HG03108 (cell line): ENCODE data around the gene POMT1.
"Not testable (repeated sequence)": the region's sequence is repeated elsewhere in the genome, so short reads cannot be mapped to it uniquely, and the experiment has no call there.

Experiments
- ATAC-seq: cut with Tn5 transposase; IDR thresholded peaks from one replicate; pipeline ENCODE4 v1.9.1; 2021; ENCODE audit warnings: moderate library complexity; ENCODE audit not compliant: unreplicated experiment

POMT1 gene

GRCh38 chr9:131502781-131503625 is at the start of gene POMT1:
POMT1 (plus strand) TSS chr9:131502918; CDS start chr9:131504219, 1,301 bp downstream.
- peak; percentile 74 for ATAC-seq

- ATAC-seq: no peak
Observed at GRCh38 chr9:131454028-131454427, 48.7 kb upstream of the POMT1 start.

- not testable (repeated sequence) for ATAC-seq
Observed at GRCh38 chr9:131455655-131456054, 47.1 kb upstream of the POMT1 start.

GRCh38 chr9:131457746-131458145 is 45.0 kb upstream of the POMT1 start:
- no peak for ATAC-seq

GRCh38 chr9:131459056-131459455 is 43.7 kb upstream of the POMT1 start:
- ATAC-seq: no peak

GRCh38 chr9:131461166-131461565 is 41.6 kb upstream of the POMT1 start:
- ATAC-seq: no peak

GRCh38 chr9:131464354-131465000 is 38.2 kb upstream of the POMT1 start:
- ATAC-seq: no peak

- ATAC-seq: no peak
Observed at GRCh38 chr9:131465401-131465800, 37.3 kb upstream of the POMT1 start.

- no peak for ATAC-seq
Observed at GRCh38 chr9:131467214-131467935, 35.3 kb upstream of the POMT1 start.

GRCh38 chr9:131468031-131468430 is 34.7 kb upstream of the POMT1 start:
- no peak for ATAC-seq

- ATAC-seq: no peak
Observed at GRCh38 chr9:131469356-131469755, 33.4 kb upstream of the POMT1 start.

GRCh38 chr9:131469951-131470350 is 32.8 kb upstream of the POMT1 start:
- ATAC-seq: no peak

- no peak for ATAC-seq
Observed at GRCh38 chr9:131470581-131470991, 32.1 kb upstream of the POMT1 start.

GRCh38 chr9:131472085-131472484 is 30.6 kb upstream of the POMT1 start:
- ATAC-seq: not testable (repeated sequence)

- no peak for ATAC-seq
Observed at GRCh38 chr9:131473198-131473885, 29.4 kb upstream of the POMT1 start.

GRCh38 chr9:131473891-131474290 is 28.8 kb upstream of the POMT1 start:
- ATAC-seq: no peak

GRCh38 chr9:131474711-131475110 is 28.0 kb upstream of the POMT1 start:
- no peak for ATAC-seq

- no peak for ATAC-seq
Observed at GRCh38 chr9:131475111-131475955, 27.4 kb upstream of the POMT1 start.

- ATAC-seq: no peak
Observed at GRCh38 chr9:131475956-131476776, 26.6 kb upstream of the POMT1 start.
